T47D (cell line): ENCODE results near the gene MUCL3.
A peak's percentile ranks its signal among the peaks of the same experiment; 100 is the strongest.
"Not testable (repeated sequence)": the region's sequence is repeated elsewhere in the genome, so short reads cannot be mapped to it uniquely, and the experiment has no call there.

Experiments
- DNase-seq, 2 experiments: peaks; one replicate each; pipeline versions ENCODE4 v3.0.0 to v3.0.0-alpha.2; 2011 to 2012; ENCODE audit warnings: low read depth in 1 of 2, low spot score in 1 of 2
- JUND ChIP-seq: IDR thresholded peaks from 2 replicates; pipeline ENCODE4 v1.6.1; 2012; ENCODE audit warnings: low read depth
- in situ Hi-C: cut with HindIII; loops from 2 replicates; pipeline ENCODE4 v1.10.0; 2016; ENCODE audit warnings: low sequenced_read_pairs, low pct_unique_long_range_greater_than_20kb

Gene MUCL3

DNA sequence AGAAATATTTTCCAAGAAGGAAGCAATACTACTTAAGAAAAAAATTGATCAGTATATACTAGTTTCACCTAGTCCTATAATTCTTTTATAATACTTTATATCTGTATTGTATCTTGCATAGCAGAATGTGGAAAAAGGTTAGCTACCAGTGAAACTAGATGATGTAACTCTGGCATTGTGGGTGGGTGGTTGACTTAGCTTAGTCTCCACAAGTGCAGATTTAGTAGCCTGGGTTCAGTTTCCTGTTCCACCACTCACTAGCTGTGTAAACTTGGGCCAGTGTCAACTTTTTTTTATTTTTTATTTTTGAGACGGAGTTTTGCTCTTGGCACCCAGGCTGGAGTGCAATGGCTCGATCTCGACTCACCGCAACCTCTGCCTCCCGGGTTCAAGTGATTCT, 44.7 kb downstream of the MUCL3 start:
- no peak for TF ChIP-seq JUND
- no peak for DNase-seq
- in situ Hi-C loops, result no loop called here

DNA sequence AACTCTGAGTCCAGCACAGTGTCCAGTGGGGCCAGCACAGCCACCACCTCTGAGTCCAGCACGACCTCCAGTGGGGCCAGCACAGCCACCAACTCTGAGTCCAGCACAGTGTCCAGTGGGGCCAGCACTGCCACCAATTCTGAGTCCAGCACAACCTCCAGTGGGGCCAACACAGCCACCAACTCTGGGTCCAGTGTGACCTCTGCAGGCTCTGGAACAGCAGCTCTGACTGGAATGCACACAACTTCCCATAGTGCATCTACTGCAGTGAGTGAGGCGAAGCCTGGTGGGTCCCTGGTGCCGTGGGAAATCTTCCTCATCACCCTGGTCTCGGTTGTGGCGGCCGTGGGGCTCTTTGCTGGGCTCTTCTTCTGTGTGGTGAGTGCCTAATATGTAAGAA, 46.5 kb downstream of the MUCL3 start:
- no peak for DNase-seq
- in situ Hi-C loops, result no loop called here
- TF ChIP-seq JUND, result no peak

DNA sequence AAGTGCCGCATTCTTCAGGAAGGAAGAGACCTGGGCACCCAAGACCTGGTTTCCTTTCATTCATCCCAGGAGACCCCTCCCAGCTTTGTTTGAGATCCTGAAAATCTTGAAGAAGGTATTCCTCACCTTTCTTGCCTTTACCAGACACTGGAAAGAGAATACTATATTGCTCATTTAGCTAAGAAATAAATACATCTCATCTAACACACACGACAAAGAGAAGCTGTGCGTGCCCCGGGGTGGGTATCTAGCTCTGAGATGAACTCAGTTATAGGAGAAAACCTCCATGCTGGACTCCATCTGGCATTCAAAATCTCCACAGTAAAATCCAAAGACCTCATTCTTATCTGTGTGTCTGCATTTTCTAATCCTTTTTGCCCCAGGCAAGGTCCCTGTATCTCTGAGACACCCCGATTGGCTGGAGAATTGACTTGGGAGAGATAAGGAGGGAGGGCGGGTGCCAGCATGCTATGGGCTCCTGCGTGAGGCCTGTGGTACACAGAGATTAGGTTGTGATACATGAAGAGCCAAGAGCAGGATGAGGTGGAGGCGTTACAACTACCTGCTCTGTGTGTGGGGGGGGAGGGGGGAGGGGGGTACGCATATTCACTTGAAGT, 47.5 kb downstream of the MUCL3 start:
- TF ChIP-seq JUND, result no peak
- DNase-seq, result no peak

DNA sequence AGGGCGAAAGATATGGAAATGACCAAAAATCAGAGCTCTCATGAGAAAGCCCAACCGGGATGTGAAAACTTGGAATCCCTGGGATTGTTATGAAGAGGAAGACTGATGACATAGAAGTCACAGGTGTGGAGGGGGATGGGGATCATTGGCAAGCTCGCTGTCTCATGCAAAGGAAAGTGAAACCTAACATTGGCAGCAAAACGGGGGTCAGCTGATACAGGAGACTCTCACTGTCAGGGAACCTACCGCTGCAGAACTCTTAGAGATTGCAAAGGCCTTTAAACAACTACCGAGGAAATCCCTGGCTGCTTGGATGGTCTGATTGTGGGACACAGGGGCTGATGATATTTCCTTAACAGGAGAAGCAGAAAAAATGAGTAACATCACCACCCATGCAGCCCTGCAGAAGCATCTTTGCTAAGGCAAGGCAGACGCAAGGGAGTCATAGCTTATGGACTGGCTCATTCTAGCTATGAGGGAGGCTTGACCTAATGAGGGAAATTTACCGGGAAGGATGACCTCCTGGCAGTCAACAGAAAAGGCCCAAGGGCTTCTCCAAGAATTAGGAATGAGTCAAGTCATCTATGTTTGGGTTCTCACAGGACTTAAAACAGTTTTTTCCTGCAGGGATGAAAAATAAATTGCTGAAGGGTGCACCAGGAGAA, 49.8 kb downstream of the MUCL3 start:
- in situ Hi-C loops, result no loop called here
- DNase-seq, result no peak
- TF ChIP-seq JUND, result no peak

More for the DNA sequence above, 47.5 kb downstream of the MUCL3 start:
- in situ Hi-C loops, result no loop called here

DNA sequence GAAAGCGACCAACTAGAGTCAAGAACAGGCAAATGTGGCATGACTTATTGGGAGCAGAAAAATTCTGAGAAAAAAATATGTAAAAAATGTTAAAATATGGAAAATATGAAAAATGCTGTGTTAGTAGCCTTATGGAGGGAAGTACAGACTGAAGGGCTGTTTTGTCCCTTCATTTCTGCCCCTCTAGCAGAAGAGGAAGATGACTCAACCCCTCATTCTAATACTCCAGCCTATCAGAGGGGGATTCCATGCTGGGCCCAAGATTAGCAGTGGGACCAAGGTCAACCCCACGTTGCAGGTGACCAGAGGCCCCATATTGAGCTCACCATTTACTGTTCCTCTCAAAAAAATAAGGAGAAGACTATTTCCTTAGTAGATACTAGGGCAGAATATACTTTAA, 51.1 kb downstream of the MUCL3 start:
- TF ChIP-seq JUND, result no peak
- no peak for DNase-seq
- in situ Hi-C loops, result no loop called here

DNA sequence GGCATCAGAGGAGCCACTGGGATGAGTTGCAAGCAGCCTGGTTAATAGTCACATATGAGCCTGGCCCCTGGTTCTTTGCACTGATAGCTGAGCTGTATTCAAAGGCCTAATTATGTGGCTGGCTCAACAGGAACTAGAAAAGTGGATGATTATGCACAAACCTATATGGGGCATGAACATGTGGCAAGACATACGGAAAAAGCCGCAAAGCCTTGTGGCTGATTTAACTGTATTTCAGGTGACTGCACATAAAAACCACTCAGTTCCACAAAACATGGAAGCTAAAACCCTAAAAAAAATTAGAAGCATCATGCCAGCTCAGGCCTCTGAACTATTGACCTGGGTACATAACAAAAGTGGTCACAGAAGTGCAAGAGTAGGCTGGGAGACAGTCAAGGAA, 56.5 kb downstream of the MUCL3 start:
- in situ Hi-C loops, result no loop called here
- no peak for TF ChIP-seq JUND
- DNase-seq, result no peak

DNA sequence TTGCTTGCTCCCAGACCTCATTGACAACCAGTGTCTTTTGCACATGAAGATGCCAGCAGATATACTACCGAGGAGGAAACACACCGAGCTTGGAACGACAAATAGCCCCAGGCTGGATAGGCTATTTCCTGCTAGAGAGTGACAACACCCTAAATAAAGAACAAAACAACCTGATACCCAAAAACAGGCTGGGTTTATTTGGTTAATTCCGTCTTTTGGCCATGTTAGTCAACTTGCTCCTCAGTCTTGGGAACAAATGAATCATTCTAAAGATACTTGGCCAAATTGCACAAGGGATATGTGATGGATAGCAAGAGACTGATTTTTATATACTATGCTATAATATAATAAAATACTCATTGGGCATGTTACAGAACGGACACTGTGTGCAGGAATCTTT, 58.0 kb downstream of the MUCL3 start:
- in situ Hi-C loops, result no loop called here
- DNase-seq, result peak; percentile 39 to 86
- no peak for TF ChIP-seq JUND

DNA sequence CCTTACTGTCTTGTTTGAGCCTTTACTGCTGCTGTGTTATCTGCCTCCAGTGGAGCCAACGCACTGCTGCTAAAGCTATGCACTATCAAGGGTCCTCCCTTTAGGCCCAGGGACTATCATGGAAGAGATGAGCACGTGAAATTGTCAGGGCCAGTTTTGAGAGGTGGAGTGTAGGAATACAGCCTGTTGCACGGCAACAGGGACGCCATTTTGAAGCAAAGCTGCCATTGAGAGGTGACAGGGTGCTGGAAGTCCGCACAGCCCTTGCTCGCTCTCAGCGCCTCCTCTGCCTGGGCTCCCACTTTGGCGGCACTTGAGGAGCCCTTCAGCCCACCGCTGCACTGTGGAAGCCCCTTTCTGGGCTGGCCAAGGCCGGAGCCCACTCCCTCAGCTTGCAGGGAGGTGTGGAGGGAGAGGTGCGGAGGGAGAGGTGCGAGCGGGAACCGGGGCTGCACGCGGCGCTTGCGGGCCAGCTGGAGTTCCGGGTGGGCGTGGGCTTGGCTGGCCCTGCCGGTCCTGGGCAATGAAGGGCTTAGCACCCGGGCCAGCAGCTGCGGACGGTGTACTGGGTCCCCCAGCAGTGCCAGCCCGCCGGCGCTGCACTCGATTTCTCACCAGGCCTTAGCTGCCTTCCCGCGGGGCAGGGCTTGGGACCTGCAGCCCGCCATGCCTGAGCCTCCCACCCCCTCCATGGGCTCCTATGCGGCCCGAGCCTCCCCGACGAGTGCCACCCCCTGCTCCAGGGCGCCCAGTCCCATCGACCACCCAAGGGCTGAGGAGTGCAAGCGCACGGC, 59.5 kb downstream of the MUCL3 start:
- in situ Hi-C loops, DNase-seq: not testable (repeated sequence)

DNA sequence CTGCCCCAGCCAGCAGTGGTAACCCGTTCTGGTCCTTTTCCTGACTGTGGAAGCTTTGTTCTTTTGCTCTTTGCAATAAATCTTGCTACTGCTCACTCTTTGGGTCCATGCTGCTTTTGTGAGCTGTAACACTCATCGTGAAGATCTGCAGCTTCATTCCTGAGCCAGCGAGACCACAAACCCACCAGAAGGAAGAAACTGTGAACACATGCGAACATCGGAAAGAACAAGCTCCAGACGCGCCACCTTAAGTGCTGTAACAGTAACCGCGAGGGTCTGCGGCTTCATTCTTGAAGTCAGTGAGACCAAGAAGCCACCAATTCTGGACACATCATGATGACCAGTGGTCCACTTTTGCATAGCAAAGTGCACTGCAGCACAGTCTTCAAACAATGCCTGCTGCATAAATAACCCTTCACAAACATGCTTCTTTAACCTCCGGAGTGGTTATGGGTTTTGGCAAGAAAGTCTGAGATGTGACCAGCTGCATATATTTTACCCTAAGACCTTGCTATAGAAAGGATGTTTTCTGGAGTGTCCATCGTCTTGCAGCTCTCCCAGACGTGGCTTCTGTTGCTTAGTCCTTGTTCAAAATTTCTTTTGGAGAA, 60.6 kb downstream of the MUCL3 start:
- no peak for DNase-seq
- TF ChIP-seq JUND, result no peak
- in situ Hi-C loops, result no loop called here

DNA sequence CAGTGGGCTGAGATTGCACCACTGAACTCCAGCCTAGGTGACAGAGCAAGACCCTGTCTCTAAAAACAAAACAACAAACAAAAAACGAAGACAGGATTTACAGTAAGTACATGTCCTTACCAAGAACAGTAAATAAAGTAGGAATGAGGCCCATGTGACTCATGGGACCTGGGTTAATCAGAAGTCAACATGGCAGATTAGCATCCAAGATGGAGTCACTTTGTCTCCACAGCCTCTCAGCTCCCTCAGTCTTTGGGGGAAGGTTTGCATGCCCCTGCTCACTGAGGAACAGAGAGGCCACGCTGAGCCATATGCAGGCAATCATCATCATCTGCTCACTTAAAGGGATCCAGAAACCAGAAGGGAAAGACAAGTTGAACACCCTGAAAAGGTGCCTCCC, 61.7 kb downstream of the MUCL3 start:
- no peak for TF ChIP-seq JUND
- in situ Hi-C loops, result no loop called here
- no peak for DNase-seq
